PC-9 (cell line): Measurements from ENCODE around the gene EGFR. TPM values are rescaled to one million over a fixed set of nuclear protein-coding genes. Genes with fewer than 3 reads are reported as not detected.

Experiments
- BruUV-seq: library from RNA; stranded (reverse); fragments of 400-500 nt; replicated peaks from 2 replicates; lab custom pipeline; 2021; lab: Mats Ljungman, UMichigan
- CTCF ChIA-PET: fragments of 300-600 bp; sonication (Branson Sonifier 250); formaldehyde crosslinking; loops from one replicate; lab custom pipeline; 2022; ENCODE audit warnings: antibody characterized with exemption; lab: Charles Lee
- POLR2A ChIA-PET: fragments of 300-600 bp; sonication (Branson Sonifier 250); formaldehyde crosslinking; loops from one replicate; lab custom pipeline; 2022; ENCODE audit warnings: antibody characterized with exemption; ENCODE audit not compliant: unreplicated experiment; lab: Charles Lee
- DNase-seq, 2 experiments: peaks; one replicate each; pipeline versions ENCODE4 v3.0.0 to v3.0.0-alpha.2; 2015 to 2022; ENCODE audit warnings: mixed read lengths in 1 of 2
- H2AFZ ChIP-seq: fragments of 200-600 bp; sonication (generic); 2 replicates; pipeline ENCODE4 v1.8.1; 2017; ENCODE audit warnings: antibody characterized with exemption
- H3F3A ChIP-seq: fragments of 200-600 bp; sonication (generic); 2 replicates; pipeline ENCODE4 v1.8.1; 2017; ENCODE audit warnings: antibody characterized with exemption, mild to moderate bottlenecking, low read depth; ENCODE audit not compliant: insufficient read depth
- H3K27ac ChIP-seq: fragments of 200-600 bp; sonication (generic); 2 replicates; pipeline ENCODE4 v1.6.1; 2016; ENCODE audit warnings: mixed run types
- H3K27me3 ChIP-seq: fragments of 200-600 bp; sonication (generic); 2 replicates; pipeline ENCODE4 v1.6.1; 2016; ENCODE audit warnings: low read depth, mixed run types; ENCODE audit not compliant: insufficient read depth
- H3K36me3 ChIP-seq: fragments of 200-600 bp; sonication (generic); 2 replicates; pipeline ENCODE4 v1.6.1; 2016; ENCODE audit warnings: low read depth, mixed run types
- H3K4me1 ChIP-seq: fragments of 200-600 bp; sonication (generic); replicated peaks from 2 replicates; pipeline ENCODE4 v1.6.1; 2016; ENCODE audit warnings: mixed run types; ENCODE audit not compliant: insufficient read depth
- H3K4me2 ChIP-seq: fragments of 200-600 bp; sonication (generic); 2 replicates; pipeline ENCODE4 v1.6.1; 2017; ENCODE audit warnings: mixed run types
- H3K4me3 ChIP-seq: fragments of 200-600 bp; sonication (generic); 2 replicates; pipeline ENCODE4 v1.6.1; 2016; ENCODE audit warnings: mixed run types
- H3K79me2 ChIP-seq: fragments of 200-600 bp; sonication (generic); 2 replicates; pipeline ENCODE4 v1.6.1; 2017; ENCODE audit warnings: low read depth, mixed run types
- H3K9me2 ChIP-seq: fragments of 200-600 bp; sonication (generic); 2 replicates; pipeline ENCODE4 v1.8.1; 2017; ENCODE audit warnings: mild to moderate bottlenecking; ENCODE audit not compliant: insufficient read depth
- H3K9me3 ChIP-seq: fragments of 200-600 bp; sonication (generic); 2 replicates; pipeline ENCODE4 v1.8.1; 2016; ENCODE audit warnings: low read depth; ENCODE audit not compliant: insufficient read depth
- H4K20me1 ChIP-seq: fragments of 200-600 bp; sonication (generic); 2 replicates; pipeline ENCODE4 v1.8.1; 2017; ENCODE audit not compliant: insufficient read depth
- EZH2 ChIP-seq: fragments of 200-600 bp; sonication (generic); IDR thresholded peaks from 2 replicates; pipeline ENCODE4 v1.8.0; 2017; ENCODE audit warnings: antibody characterized with exemption, low read depth
- intact Hi-C: fragments of 100-400 bp; cut with micrococcal nuclease; formaldehyde crosslinking; loops from one replicate; pipeline ENCODE4 v1.10.0; 2022; ENCODE audit not compliant: unreplicated experiment
- total RNA-seq: library from RNA; stranded (reverse); gene quantifications from 2 replicates; pipeline ENCODE4 v1.2.3, GENCODE V29; 2021
- TF ChIP-seq, protein P1 (sequence below): fragments of 200-600 bp; sonication (generic); conservative IDR thresholded peaks from 2 replicates; pipeline ENCODE4 v1.6.1; 2017; ENCODE audit warnings: mixed run types, antibody characterized with exemption, mild to moderate bottlenecking, moderate library complexity

Gene EGFR
- total RNA-seq, 1 experiment from 2014 or later: 342 TPM

GRCh38 chr7:55065079-55065478 lies 46.3 kb downstream of the EGFR start:
- Histone ChIP-seq H3K9me3 (no peaks in the 10 kb centered on the region), H4K20me1 (no peaks in the 10 kb centered on the region), H3K79me2 (peaks cover 90% of the 10 kb centered on the region), H3F3A (peaks cover 78% of the 10 kb centered on the region), H3K36me3 (peaks cover 61% of the 10 kb centered on the region), H2AFZ (no peak overlapping the region), H3K4me1 (peaks cover 58% of the 10 kb centered on the region), H3K9me2 (no peaks in the 10 kb centered on the region), H3K27ac (peak overlapping the region; percentile 96), H3K27me3 (no peaks in the 10 kb centered on the region), H3K4me2 (peak overlapping the region; percentile 74), H3K4me3 (peak overlapping the region; percentile 27)
- intact Hi-C loops: loop anchor here (1.0 to 2.0 kb wide), 14 partner anchors 9 to 277 kb away; no protein-coding TSS in a partner anchor
- no TSS peak for BruUV-seq
- TF ChIP-seq, protein P1, sequence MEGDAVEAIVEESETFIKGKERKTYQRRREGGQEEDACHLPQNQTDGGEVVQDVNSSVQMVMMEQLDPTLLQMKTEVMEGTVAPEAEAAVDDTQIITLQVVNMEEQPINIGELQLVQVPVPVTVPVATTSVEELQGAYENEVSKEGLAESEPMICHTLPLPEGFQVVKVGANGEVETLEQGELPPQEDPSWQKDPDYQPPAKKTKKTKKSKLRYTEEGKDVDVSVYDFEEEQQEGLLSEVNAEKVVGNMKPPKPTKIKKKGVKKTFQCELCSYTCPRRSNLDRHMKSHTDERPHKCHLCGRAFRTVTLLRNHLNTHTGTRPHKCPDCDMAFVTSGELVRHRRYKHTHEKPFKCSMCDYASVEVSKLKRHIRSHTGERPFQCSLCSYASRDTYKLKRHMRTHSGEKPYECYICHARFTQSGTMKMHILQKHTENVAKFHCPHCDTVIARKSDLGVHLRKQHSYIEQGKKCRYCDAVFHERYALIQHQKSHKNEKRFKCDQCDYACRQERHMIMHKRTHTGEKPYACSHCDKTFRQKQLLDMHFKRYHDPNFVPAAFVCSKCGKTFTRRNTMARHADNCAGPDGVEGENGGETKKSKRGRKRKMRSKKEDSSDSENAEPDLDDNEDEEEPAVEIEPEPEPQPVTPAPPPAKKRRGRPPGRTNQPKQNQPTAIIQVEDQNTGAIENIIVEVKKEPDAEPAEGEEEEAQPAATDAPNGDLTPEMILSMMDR: no peak
- TF ChIP-seq EZH2: no peak
- CTCF ChIA-PET: interaction anchor here (0.7 to 2.1 kb wide), 6 partner anchors 11 to 842 kb away, joined by 4 to 11 read pairs (median 6); no protein-coding TSS in a partner anchor
- POLR2A ChIA-PET: interaction anchor here (0.6 to 2.3 kb wide), 9 partner anchors 12 to 818 kb away, joined by 3 to 26 read pairs (median 7); no protein-coding TSS in a partner anchor
- peak; percentile 78 to 96 for DNase-seq

- DNase-seq: peak; percentile 79 to 100
- H3K4me3 ChIP-seq: peak overlapping the region; percentile 27
- intact Hi-C loops: loop anchor here (1.0 to 2.0 kb wide), 14 partner anchors 9 to 277 kb away; no protein-coding TSS in a partner anchor
- H3K4me2 ChIP-seq: peak overlapping the region; percentile 74
- peaks cover 90% of the 10 kb centered on the region for H3K79me2 ChIP-seq
- H3K27ac ChIP-seq: peak overlapping the region; percentile 96
- H4K20me1 ChIP-seq: no peaks in the 10 kb centered on the region
- TF ChIP-seq EZH2: no peak
- TF ChIP-seq, protein P1: peak; percentile 43; the same call in 1 of the 2 replicates
- H3F3A ChIP-seq: peaks cover 84% of the 10 kb centered on the region
- peaks cover 65% of the 10 kb centered on the region for H3K36me3 ChIP-seq
- BruUV-seq: no TSS peak
- no peaks in the 10 kb centered on the region for H3K27me3 ChIP-seq
- no peak overlapping the region for H2AFZ ChIP-seq
- no peaks in the 10 kb centered on the region for H3K9me3 ChIP-seq
- H3K4me1 ChIP-seq: peaks cover 58% of the 10 kb centered on the region
- ChIA-PET POLR2A (interaction anchor here (0.6 to 2.3 kb wide), 13 partner anchors 13 to 817 kb away, joined by 3 to 26 read pairs (median 7); partner anchors contain the start of gene SEC61G), CTCF (interaction anchor here (0.7 to 2.1 kb wide), 7 partner anchors 12 to 841 kb away, joined by 4 to 11 read pairs (median 6); no protein-coding TSS in a partner anchor)
- H3K9me2 ChIP-seq: no peaks in the 10 kb centered on the region
Observed at GRCh38 chr7:55065511-55066229, 46.9 kb downstream of the EGFR start.

- no TSS peak for BruUV-seq
- POLR2A ChIA-PET: interaction anchor here (0.5 to 2.3 kb wide), 7 partner anchors 15 to 278 kb away, joined by 3 to 21 read pairs (median 5); no protein-coding TSS in a partner anchor
- intact Hi-C loops: no loop called here
- H3K4me1 ChIP-seq: peaks cover 66% of the 10 kb centered on the region
- no peak overlapping the region for H2AFZ ChIP-seq
- H3K4me3 ChIP-seq: peak overlapping the region; percentile 27; the same call in 1 of the 2 replicates
- peaks cover 92% of the 10 kb centered on the region for H3F3A ChIP-seq
- TF ChIP-seq, protein P1: no peak; the same call in none of the 2 replicates
- TF ChIP-seq EZH2: no peak
- H3K27ac ChIP-seq: peak overlapping the region; percentile 96
- no peaks in the 10 kb centered on the region for H3K27me3 ChIP-seq
- peak; percentile 82 to 84 for DNase-seq
- no peaks in the 10 kb centered on the region for H3K9me3 ChIP-seq
- H4K20me1 ChIP-seq: no peaks in the 10 kb centered on the region
- H3K4me2 ChIP-seq: peak overlapping the region; percentile 74
- CTCF ChIA-PET: interaction anchor here (0.6 to 2.1 kb wide), 3 partner anchors 20 to 189 kb away, joined by 5 to 11 read pairs (median 7); no protein-coding TSS in a partner anchor
- H3K9me2 ChIP-seq: no peaks in the 10 kb centered on the region
- peaks cover 90% of the 10 kb centered on the region for H3K79me2 ChIP-seq
- H3K36me3 ChIP-seq: peaks cover 73% of the 10 kb centered on the region
Observed at GRCh38 chr7:55066524-55066923, 47.7 kb downstream of the EGFR start.
